Heart left ventricle (tissue), 16 donors: ENCODE results near the gene FZR1. TPM values are rescaled to one million over a fixed set of nuclear protein-coding genes. Genes with fewer than 3 reads are reported as not detected.

ENCODE experiments used
- ATAC-seq, 4 donors: fragments of 200-7000 bp; cut with Tn5 transposase; one replicate each; pipeline ENCODE4 v1.9.1; 2020 to 2022; ENCODE audit warnings: moderate library complexity in 4 of 4, mild to moderate bottlenecking in 3 of 4, moderate number of reproducible peaks in 1 of 4
- DNase-seq, 5 donors: peaks; one replicate each; pipeline ENCODE4 v3.0.0-alpha.2; 2020
- H3K27ac ChIP-seq, 12 donors: fragments of 200-600 bp; sonication (generic) in 4 of 12; one replicate each; pipeline versions ENCODE4 v1.5.0 to v1.8.0; 2016 to 2022; ENCODE audit warnings: mild to moderate bottlenecking in 2 of 12
- H3K27me3 ChIP-seq, 9 donors: fragments of 200-600 bp; sonication (generic) in 2 of 9; one replicate each; pipeline versions ENCODE4 v1.5.1 to v1.8.0; 2016 to 2022; ENCODE audit warnings: mild to moderate bottlenecking in 3 of 9
- H3K36me3 ChIP-seq, 9 donors: fragments of 200-600 bp; sonication (generic) in 2 of 9; one replicate each; pipeline versions ENCODE4 v1.5.0 to v1.8.0; 2018 to 2022; ENCODE audit warnings: mild to moderate bottlenecking in 2 of 9
- H3K4me1 ChIP-seq, 12 donors: fragments of 200-600 bp; sonication (generic) in 4 of 12; one replicate each; pipeline versions ENCODE4 v1.5.0 to v1.8.0; 2016 to 2022; ENCODE audit warnings: mild to moderate bottlenecking in 3 of 12
- H3K4me3 ChIP-seq, 12 donors: fragments of 200-600 bp; sonication (generic) in 4 of 12; one replicate each; pipeline versions ENCODE4 v1.5.0 to v1.8.0; 2017 to 2022; ENCODE audit warnings: mild to moderate bottlenecking in 9 of 12, moderate library complexity in 4 of 12
- H3K9me3 ChIP-seq, 12 donors: fragments of 200-600 bp; sonication (generic) in 4 of 12; one replicate each; pipeline versions ENCODE4 v1.5.0 to v1.8.0; 2016 to 2022; ENCODE audit warnings: mild to moderate bottlenecking in 1 of 12
- POLR2A ChIP-seq, 2 donors: fragments of 450-650 bp; IDR thresholded peaks; one replicate each; pipeline ENCODE4 v1.6.1; 2017; ENCODE audit warnings: antibody characterized with exemption in 2 of 2, mild to moderate bottlenecking in 2 of 2, moderate library complexity in 2 of 2
- whole genome bisulfite sequencing, 4 donors: extraction: QIAGEN DNeasy Blood & Tissue Kit in 2 of 4; methylation state at CpG; one replicate each; pipeline versions ENCODE4 v1.1.5 to v1.1.7; 2013 to 2018; 5-methylcytosine and 5-hydroxymethylcytosine counted together
- intact Hi-C, 10 donors: fragments of 100-400 bp; cut with DNase I; formaldehyde crosslinking; loops; one replicate each; pipeline versions ENCODE4 v1.11.1 to v1.14.2; 2022
- polyA plus RNA-seq, 2 donors: library from polyadenylated mRNA; stranded (reverse); fragments of 200-250 nt; gene quantifications; one replicate each; pipeline ENCODE4 v1.2.3, GENCODE V29; 2013
- total RNA-seq, 9 donors: library from RNA; depleted of rRNA in 2 of 9; stranded (reverse); fragments of >200 nt in 2 of 9; fragmentation: NEBNext Ultra II Directional in 3 of 9; extraction: Animal tissue kit (Norgen Biotek cat#: 25700) in 3 of 9; gene quantifications; one replicate each; pipeline versions ENCODE4 v1.1.0 to v1.2.4, GENCODE V29; 2016 to 2023
- TF ChIP-seq, protein P1 (sequence below), 12 donors: fragments of 200-600 bp; sonication (generic) in 4 of 12; IDR thresholded peaks; one replicate each; pipeline versions ENCODE4 v1.5.0 to v1.8.0; 2018 to 2022; ENCODE audit warnings: antibody characterized with exemption in 12 of 12, mild to moderate bottlenecking in 5 of 12
- donor health status: ischemic (EF 13 %, LVEDD 7.1; RV severe dilation, severe dysfunction).
- donor health status: healthy with polysubstance abuse.
- donor health status: DM: no; HTN: yes; CAD: no.
- donor health status: DM: no; HTN: no; CAD: no.
- donor health status: ischemic (EF 25% LVEDD 6.9; RV normal size, moderate dysfunction).
- donor health status: ischemic (EF 25% LVEDD 5.7; RV mildly dilated, moderate dysfunction).
- donor health status: healthy.
- donor health status: DM: yes; HTN: yes; CAD: no.
- donor health status: ischemic (EF 35%, LVEDD 5.7; RV mildly dilated, moderate dysfunction).
- donor health status: nonischemic (EF 11% LVEDD 7.7; RV severe dilation, severe dysfunction).
- donor health status: DM: yes; HTN: yes; CAD: no.
- donor health status: PGD.
- donor health status: ischemic (EF 29% LVEDD 5.4; RV normal size, mild dysfunction).
- donor health status: nonischemic (EF 23%, LVEDD 6.1; RV moderate dilation, normal function).

FZR1 gene
- total and polyA plus RNA-seq, 11 donors = 13.9 to 41.0 (median 23.5) TPM

DNA sequence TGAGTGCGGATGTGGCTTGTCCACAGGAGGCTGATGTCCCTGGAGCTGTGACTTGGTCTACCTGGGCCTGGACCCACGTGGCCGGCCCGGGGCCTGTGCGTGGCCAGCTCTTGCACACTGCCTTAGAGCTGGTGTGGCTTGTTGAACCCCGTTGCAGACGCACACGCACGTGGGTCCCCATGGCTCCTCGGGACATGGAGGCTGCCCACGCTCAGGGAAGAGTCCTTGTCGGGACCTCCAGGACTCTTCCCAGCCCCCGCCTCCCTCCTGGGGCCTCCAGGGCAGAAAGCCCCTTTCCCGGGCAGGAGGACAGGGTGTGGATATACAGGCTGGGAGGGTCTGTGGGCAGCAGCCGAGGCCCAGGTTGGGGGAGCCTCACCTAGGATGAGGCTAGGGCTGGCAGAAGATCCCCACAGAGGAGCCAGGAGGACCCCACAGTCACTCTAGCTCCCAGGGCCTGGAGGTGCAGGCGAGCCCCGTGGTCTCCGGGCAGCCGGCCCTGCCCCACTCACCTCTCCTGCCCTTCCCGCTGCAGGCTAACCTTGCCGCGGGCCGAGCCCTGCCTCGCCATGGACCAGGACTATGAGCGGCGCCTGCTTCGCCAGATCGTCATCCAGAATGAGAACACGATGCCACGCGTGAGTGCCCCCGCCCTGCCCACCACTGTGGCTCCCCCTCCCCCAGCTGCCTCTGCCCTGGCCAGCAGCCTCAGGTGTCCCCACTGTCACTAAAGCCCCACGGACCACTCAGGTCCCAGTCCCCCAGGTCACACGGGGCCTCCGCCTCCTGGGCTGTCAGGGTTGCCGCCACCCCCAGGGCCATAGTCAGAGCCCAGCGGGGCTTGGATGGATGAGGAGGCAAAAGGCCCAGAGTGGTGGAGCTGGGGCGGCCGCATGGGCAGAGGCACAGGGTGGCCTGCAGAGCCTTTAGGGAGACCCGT, 16.6 kb downstream of the FZR1 start:
- no peak overlapping the region for H3K4me3 ChIP-seq
- no peak for TF ChIP-seq POLR2A (IDR thresholded peaks at IDR 0.05)
- TF ChIP-seq, protein P1, sequence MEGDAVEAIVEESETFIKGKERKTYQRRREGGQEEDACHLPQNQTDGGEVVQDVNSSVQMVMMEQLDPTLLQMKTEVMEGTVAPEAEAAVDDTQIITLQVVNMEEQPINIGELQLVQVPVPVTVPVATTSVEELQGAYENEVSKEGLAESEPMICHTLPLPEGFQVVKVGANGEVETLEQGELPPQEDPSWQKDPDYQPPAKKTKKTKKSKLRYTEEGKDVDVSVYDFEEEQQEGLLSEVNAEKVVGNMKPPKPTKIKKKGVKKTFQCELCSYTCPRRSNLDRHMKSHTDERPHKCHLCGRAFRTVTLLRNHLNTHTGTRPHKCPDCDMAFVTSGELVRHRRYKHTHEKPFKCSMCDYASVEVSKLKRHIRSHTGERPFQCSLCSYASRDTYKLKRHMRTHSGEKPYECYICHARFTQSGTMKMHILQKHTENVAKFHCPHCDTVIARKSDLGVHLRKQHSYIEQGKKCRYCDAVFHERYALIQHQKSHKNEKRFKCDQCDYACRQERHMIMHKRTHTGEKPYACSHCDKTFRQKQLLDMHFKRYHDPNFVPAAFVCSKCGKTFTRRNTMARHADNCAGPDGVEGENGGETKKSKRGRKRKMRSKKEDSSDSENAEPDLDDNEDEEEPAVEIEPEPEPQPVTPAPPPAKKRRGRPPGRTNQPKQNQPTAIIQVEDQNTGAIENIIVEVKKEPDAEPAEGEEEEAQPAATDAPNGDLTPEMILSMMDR (IDR thresholded peaks at IDR 0.05) = no peak
- H3K36me3 ChIP-seq = peaks cover 0 to 83% (median 47%) of the 10 kb centered on the region in 9 donors
- H3K27me3 ChIP-seq = no peaks in the 10 kb centered on the region
- 92 to 96% (median 94%) methylated on average over 31 to 40 of the region's 40 CpGs for WGBS, 4 donors
- ATAC-seq (no peak), DNase-seq (no peak)
- no peak overlapping the region for H3K27ac ChIP-seq
- H3K9me3 ChIP-seq = no peaks in the 10 kb centered on the region
- H3K4me1 ChIP-seq = peaks cover 0 to 10% (median 0%) of the 10 kb centered on the region in 12 donors
- intact Hi-C loops = no loop called here

DNA sequence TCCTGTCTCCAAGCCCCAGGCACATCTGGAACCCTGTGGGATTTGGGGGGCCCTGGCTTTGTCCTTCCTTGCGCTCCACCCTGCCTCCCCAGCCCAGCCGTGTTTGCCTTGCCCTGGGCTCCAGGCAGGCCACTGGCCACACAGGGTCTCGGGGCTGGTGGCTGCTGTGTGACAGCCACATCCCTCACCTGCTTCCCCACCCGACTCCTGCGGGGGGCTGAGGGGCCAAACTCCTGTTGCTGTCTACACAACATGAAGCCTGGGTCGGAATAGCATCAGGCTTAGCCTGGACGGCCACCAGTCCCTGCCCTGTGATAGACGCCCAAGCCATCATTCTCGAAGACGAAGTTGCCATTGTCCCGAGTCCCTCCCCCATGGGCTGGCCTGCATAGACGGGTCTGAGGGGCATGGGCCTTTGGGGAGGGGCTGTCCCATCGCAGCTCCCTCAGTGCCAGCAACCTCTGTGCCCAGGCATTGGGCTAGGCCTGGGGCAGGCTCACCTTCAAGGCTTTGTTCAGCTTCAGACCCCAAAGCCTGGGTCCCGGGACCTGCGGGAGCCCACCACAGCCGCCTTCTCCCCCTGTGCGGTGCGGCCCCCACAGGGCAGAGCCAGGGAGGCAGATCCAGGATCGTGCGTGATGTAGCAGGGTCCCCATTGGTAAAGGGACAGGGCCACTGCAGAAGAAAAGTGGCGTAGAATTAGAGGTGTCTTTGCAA, 17.4 kb downstream of the FZR1 start:
- Histone ChIP-seq H3K36me3 (peaks cover 0 to 90% (median 53%) of the 10 kb centered on the region in 9 donors), H3K4me1 (peaks cover 0 to 10% (median 0%) of the 10 kb centered on the region in 12 donors), H3K27me3 (no peaks in the 10 kb centered on the region), H3K9me3 (no peaks in the 10 kb centered on the region), H3K27ac (no peak overlapping the region), H3K4me3 (no peak overlapping the region)
- WGBS, 4 donors = 87 to 94% (median 92%) methylated on average over 11 to 21 of the region's 21 CpGs
- DNase-seq (no peak), ATAC-seq (no peak)
- no peak for TF ChIP-seq POLR2A (IDR thresholded peaks at IDR 0.05)
- TF ChIP-seq, protein P1 (IDR thresholded peaks at IDR 0.05) = no peak
- intact Hi-C loops = no loop called here

DNA sequence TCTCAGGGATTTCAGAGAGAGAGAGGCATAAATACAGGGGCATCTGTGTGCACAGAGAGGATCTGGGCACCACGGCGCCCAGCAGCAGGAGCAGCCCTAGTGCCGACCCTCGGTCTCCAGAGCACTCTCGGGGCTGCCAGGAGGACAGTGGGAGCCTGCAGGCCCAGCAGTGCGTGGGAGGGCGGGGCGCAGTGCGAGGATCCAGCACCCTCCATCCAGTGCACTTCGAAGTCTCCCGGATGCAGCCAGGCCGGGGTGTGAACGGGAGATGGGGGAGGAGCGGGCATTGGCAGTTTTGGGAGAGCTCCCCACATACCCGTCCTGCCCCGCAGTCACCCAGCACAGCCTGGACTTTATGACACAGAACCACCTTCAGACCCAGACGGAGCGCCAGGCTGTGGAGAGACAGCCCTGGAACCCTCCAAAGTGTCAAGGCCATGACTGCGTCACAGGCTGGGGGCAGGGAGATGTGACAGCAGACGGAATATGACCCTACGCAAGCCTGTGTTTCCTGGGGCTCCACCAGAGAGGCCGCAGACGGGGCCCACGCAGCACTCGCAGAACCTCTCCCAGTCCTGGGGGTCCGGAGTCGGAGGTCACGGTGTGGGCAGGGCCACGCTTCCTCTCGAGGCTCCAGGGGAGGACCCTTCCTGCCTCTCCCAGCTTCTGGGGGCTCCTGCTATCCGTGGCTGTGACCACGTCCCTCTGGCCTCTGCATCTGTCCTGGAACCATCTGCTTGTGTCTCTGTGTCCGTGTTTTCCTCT, 18.1 kb downstream of the FZR1 start:
- Histone ChIP-seq H3K27me3 (no peaks in the 10 kb centered on the region), H3K4me3 (no peak overlapping the region), H3K9me3 (no peaks in the 10 kb centered on the region), H3K4me1 (peaks cover 0 to 10% (median 0%) of the 10 kb centered on the region in 12 donors), H3K27ac (no peak overlapping the region), H3K36me3 (peaks cover 0 to 85% (median 53%) of the 10 kb centered on the region in 9 donors)
- no peak for DNase-seq
- 93 to 94% (median 93%) methylated on average over 28 to 33 of the region's 33 CpGs for WGBS, 4 donors
- TF ChIP-seq, protein P1 (IDR thresholded peaks at IDR 0.05) = no peak
- TF ChIP-seq POLR2A (IDR thresholded peaks at IDR 0.05) = no peak
- ATAC-seq = no peak
- intact Hi-C loops = no loop called here
